NCI-H69 (cell line): ENCODE data around the gene TF.
"Not testable (repeated sequence)": the region's sequence is repeated elsewhere in the genome, so short reads cannot be mapped to it uniquely, and the experiment has no call there.

ENCODE experiments used
- DNase-seq: peaks from one replicate; lab custom pipeline; 2025; lab: John Stamatoyannopoulos, UW

TF gene

DNA sequence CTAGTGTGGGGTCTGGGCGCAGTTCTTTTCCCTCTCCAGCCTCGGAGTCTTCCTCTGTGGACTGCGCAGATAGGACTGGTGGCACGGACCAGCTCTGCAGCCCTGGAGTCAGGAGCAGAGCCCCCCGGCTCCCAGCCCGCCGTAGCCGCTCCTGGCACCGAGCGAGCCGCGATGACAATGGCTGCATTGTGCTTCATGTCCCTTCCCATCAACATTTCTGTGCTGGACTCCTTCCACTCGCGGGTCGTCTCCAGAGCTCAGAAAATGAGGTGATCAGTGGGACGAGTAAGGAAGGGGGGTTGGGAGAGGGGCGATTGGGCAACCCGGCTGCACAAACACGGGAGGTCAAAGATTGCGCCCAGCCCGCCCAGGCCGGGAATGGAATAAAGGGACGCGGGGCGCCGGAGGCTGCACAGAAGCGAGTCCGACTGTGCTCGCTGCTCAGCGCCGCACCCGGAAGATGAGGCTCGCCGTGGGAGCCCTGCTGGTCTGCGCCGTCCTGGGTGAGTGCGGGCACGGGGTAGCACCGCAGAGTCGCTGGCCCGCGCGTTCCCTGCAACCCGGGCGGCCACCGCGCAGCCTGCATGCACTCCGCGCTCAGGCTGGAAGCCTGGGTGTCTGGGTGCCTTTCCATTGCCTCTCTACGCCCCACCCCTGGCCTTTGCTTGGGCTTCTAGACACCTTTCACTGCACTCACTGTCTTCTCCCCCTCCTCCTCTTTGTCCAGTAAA lies at the start of gene TF:
Gene TF (plus strand): TSS at position 413 of the 731 bp plus-strand sequence. CDS start 48 bp downstream, at position 461.
- no peak for DNase-seq

DNA sequence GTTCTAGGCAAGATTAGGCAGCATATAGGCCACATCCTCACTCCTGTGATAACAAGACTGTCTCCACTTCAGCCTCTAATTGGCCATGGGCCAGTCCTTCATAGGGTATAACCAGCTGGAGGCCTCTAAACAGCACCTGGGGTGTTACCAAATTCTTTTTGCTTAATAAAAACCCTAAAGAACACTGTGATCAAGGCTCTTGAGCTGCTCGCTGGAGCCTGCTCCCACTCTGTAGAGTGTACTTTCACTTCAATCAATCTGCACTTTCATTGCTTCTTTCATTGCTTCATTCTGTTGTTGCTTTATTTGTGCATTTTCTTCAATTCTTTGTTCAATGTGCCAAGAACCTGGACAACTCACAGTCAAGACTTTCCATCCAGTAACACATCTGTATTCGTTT lies 48.2 kb upstream of the TF start:
- no peak for DNase-seq

DNA sequence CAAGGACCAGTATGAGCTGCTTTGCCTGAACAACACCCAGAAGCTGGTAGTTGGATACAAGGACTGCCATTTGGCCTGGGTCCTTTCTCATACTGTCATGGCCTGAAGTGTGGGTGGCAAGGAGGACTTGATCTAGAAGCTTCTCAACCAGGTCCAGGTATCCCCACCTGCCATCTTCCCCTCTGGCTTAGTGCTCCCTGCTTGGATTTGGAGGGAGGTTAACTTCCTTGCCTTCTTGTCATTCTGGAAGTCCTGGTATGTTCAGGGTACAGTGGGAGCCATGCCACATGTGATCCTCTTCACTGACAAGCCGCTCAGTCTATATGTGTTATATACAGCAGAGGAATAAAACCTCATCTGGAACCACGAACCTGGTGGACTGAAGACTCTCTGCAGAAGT lies 46.7 kb upstream of the TF start:
- no peak for DNase-seq

DNA sequence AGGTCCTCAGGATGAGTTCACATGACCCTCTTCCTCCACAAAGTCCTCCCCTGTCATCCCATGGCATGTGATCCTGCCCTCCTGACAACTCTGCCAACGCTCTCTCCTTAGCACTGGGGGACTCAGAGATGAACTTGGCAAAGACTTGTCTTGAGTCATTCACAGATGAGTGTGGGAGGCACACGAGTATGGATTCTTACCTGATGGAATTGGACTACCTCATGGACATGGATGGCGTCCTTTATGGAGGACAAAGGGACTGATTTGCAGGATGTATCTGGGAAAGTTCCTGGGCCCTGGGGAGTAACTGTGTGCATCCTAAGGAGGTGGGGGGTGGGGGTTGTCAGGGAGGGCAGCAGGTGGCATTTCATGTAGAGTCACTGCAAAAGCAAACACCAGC lies 46.3 kb upstream of the TF start:
- no peak for DNase-seq

DNA sequence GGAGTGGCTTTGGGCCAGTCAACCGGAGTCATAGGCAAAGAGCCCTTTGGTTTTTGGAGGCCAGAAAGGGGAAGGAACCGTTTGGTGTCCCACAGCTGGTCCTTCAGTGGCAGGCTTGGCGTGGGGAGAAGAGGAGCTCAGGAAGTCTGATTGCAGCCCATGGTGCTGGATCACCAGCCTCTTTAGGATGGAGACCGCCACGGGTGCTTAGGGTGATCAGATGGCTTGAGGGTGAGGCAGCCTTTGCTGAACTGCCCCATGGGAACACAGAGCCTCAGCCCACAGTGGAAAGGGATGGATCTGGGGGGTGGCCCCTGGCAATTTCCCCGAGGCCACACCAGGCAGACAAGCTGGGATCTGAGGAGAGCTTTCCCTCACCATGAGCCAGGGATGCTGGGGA lies 45.8 kb upstream of the TF start:
- DNase-seq, result no peak

DNA sequence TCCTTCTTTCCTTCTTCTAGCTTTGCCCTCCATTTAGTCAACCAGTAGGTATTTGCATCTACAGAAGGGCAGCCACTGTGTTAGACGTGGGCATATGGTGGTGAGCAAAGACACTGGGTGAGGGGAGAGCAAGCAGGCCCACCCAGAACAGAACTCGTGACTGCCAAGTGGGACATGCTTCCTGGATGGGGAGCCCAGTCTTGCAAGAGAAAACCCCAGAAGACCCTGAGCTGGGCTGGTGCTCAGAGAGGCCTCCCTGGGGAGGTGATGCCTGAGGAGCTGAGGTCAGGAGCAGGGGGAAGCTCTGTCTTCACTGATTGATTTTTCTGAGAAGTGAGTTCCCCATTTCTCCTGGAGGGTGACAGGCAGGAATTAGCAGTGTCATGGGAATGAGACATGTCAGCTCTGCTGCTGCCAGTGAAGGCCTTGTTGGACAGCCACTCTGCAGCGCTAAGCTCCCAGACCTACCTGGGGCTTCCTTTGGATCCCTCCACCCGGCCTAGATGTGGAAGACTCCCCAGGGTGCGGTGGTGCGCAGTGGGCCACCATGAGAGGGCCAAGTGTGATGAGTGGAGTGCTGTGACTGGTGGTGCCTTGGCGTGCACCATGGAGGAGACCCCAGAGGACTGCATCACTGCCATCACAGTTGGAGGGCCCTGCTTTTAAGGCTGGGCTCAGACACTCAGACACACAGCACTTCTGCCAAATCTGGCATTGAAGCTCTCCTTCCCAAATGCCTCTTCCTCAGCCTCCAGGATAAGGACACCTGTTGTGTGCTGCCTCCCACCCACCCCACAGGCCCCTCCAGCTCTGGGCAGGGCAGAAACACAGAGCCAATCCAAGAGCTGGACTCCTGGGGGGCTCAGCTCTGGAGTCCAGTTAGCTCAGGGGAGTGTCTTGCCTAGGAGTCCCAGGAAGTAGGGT lies 44.5 kb upstream of the TF start:
- no peak for DNase-seq

DNA sequence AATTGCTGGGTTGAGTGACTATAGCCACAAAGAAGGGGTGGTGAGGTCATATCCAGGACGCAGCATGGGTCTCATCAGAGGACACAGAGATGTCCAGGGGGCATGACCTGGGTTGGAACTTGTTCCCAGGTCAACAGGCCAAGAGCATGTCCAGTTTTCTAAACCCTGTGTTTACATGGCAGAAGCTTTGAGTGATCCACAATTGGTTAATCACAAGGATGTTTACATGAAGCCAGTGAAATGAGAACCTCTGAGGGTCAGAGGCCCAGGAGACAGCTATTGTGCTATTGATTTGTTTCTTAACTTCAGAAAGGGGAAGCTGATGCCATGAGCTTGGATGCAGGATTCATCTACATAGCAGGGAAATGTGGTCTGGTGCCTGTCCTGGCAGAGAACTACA lies 42.3 kb upstream of the TF start:
- peak; percentile 3 for DNase-seq

DNA sequence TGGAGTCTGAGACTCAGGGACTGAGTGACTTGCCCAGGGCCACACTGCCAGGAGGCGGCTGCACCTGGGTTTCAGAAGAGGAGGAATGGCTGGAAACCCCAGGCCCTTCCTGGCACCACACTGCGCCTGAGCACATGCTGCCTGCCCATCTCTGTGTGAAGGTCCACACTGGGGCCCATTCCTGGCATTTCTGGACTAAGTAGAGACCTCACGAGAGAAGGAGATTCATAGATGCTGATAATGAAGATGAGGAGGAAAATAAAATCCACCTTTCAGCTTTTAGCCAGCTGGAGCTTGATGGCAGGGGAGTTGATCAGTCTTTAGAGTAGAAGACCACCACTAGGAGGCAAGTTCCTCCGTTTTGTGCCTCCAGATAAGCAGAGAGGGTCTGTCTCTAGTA lies 40.2 kb upstream of the TF start:
- DNase-seq, result no peak

DNA sequence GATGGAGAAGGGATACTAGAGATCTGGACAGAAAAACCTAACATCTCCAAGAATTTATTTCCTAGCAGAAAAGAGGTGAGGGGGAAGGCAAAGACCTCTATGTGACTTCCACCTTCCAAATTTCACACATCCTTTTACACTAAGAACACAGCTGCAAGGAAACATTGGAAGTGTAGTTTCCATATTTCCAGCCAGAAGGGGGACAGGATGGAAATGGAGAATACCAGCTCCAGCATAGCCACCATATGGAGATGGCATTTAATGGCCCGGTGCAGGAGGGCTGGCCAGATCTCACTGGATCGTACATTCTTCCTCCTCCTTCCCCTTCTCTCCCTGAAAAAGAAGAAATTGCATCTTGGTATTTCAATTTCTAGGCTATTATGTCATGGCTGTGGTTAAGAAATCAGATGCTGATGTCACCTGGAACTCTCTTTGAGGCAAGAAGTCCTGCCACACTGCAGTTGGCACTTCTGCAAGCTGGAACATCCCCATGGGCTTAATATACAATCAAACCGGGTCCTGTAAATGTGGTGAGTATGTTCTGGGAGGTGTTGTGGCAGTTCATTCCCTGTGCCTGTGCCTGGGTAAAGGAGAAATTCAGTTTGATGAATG lies 36.9 kb upstream of the TF start:
- DNase-seq, result no peak

DNA sequence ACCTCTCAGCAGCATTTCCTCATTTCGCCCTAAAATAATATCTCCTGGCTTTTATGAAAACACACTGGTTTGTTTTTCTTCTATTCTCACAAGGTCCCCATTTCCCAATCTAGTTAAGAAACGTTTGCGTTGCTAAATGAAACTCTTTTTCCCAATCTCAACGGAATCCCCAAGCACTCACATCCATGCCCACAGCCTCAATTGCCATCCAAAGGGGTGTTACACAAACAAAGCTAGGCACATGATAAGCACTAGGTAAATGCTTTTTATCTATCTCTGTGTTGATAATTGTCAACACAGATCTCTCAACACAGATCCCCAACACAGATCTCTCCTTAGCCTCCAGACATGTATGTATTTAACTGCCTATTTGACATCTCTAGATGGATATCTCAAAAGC lies 35.2 kb upstream of the TF start:
- DNase-seq, result no peak

DNA sequence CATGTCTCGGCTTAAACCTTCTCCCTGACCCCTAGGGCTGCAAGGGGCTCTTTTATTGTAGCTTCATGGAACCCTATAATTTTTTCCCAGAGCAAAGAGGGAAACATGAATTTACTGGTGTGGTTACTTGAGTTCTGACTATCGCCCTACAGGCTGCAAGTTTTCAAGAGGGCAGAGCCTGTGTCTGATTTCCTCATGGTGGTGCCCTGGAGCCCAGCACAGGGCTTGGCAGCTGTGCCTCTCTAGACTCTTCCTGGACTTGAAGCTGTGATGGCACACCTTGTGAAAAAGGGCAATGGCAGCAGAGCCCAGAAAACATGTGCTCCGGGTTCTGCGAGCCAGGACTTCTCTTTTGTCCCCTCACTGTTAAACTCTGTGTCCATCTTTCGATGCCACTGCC lies 34.2 kb upstream of the TF start:
- no peak for DNase-seq

DNA sequence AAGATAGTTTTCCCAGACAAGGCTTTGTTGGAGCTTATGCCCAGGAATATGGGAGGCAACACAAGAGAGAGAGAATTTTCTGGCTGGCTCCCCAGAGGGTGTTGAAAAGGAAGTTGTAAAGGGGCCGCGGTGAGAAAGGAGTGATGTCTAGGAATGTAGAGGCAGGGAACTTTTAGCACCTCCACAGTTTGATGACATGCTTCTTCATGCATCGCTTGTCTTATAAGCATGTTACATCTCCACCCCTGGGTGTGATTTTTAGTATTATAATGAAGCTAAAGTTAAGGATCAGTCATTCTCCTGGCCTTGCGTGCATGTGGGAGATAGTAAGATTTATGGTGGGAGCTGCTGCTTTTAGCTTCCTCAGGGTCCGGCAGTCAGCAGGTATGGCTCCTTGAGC lies 32.8 kb upstream of the TF start:
- DNase-seq, result no peak

DNA sequence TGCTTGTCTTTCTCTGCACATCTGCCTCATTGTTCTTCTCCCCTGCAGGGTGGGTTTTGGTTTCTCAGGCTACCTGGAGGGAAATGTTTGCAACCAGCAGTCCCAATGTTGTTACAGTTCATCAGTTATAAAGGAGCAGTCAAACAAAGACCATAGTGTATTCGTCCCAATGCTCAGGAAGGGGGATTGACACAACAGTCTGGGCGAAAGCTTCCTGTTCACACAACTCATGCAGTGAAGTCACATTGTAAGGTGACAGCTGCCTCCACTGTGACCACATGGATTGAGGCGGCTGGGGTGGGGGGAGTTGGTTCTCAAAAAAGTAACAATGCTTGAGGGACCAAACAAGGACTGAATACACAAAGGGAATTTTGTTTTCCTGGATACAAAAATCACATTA lies 28.8 kb upstream of the TF start:
- DNase-seq, result peak; percentile 46

DNA sequence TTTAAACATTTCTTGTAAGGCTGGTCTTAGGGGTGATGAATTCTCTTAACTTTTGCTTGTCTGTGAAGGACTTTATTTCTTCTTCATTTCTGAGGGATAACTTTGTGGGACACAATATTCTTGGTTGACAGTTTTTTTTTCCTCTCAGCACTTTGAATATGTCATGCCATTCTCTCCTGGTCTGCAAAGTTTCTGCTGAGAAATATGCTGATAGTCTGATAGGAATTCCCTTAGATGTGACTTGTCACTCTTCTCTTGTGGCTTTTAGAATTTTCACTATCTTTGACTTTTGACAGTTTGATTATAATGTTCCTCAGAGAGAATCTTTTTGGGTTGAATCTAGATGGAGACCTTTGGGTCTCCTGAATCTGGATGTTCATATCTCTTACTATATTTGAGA lies 23.3 kb upstream of the TF start:
- no peak for DNase-seq

DNA sequence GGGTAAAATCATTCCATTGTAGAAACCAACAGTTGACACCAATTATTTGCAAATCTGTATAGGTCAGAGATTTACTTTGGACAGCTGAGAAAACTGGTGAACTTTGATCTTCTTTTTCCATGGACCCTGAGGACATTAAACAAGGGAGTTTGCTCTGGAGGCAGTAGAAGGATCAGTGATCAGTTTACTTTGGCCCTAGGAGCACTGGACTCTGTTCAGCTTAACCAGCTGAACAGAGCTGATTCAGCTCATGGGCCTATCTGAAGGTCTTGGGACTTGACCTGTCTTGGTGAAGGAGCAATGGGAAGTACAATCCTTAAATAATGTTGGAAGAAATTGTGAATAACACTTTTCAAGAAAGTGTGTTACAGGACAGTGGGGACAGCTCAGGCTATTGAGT lies 15.2 kb upstream of the TF start:
- no peak for DNase-seq

DNA sequence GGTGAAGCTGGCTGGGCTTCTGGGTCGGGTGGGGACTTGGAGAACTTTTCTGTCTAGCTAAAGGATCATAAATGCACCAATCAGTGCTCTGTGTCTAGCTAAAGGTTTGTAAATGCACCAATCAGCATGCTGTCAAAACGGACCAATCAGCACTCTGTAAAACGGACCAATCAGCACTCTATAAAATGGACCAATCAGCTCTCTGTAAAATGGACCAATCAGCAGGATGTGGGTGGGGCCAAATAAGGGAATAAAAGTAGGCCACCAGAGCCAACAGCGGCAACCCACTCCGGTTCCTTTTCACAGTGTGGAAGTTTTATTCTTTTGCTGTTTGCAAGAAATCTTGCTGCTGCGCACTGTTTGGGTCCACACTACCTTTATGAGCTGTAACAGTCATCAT lies 14.0 kb upstream of the TF start:
- DNase-seq, result not testable (repeated sequence)

DNA sequence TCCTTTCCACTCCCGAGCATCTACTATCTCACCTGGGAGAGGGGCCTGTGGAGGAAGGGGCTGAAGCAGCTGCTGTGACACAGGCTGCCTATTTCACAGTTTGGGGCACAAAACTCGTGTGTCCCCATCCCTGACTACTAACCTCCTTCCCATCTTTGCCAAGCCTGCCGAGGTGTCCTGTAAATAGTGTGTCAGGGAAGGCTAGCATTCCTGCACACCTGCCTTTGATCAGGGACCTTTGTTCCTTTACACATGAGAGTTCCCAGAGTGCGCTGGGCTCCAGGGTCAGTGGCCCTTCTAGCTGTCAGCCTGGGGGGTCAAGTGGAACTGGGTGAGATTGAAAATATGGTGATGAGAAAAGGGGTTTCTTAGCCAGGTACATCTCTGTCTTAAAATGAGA lies 13.0 kb upstream of the TF start:
- no peak for DNase-seq

DNA sequence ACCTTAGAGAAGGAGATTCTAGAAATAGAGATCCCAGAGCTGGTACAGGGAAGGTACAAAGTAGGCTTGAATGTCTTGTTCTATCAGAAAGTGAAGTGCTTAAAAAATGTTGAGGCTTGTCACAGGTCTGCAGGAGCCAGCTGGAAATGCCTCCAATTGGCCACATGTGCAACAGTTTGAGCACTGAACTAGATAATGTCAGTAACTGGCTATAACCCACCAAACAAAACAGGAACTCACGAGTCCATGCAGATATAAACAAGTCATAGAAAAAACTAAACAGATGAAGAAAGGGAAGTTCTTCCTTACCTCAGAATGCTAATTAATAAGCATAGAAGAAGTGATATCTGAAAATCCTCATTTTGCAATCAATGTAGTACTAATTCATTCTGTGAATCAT lies 11.9 kb upstream of the TF start:
- no peak for DNase-seq

DNA sequence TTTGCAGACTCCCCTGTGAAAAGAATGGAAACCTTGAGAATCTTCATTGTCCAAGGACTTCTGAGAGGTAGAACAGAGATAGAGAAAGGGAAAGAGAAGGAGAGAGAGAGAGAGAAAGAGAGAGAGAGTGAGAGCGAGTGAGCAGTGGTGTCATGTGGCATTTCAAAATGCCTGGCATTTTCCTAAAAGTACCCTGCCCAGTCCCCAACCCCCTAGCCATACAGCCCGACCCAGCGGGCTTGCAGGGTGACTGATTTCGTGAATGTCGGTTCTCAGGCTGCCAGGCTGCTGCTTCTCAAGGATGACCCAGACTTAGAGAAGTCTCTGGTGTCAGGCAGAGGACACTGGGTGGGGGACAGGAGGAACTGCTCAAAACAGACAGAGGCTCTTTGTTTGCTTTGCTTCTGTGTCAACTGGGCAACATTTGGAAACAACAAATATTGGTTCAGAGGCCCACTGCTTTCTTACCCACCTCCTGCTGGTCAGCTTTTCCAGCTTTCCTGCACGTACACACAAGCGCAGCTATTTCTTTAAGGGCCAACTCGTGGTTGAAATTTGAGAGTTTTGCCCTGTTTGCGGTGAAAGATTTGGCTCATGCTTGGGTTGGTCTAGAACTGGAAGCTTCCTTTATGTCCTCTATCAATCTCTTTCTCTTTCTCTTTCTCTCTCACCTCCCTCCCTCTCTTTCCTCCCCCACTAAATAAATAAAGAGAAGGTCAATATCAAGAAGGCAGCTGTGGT lies 3.7 kb upstream of the TF start:
- peak; percentile 57 for DNase-seq

DNA sequence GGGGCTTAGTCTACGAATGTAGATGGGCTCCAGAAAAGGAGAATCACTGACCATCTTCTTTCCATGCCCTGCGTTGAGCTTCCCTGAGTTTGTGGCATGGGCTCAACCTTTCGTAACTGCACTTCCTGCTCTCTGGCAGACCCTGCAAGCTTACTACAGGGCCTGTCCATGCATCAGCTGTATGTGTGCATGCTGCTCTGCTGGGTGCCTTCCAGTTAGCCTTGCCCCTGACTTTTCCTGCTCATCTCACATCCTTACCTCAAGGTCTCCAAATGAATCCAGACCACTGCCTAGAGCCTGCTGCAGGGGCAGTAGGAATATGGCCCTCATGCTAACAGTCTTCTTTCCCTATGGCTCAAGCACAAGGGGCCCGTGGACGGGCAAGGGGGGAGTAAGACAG lies 2.0 kb upstream of the TF start:
- DNase-seq, result no peak

DNA sequence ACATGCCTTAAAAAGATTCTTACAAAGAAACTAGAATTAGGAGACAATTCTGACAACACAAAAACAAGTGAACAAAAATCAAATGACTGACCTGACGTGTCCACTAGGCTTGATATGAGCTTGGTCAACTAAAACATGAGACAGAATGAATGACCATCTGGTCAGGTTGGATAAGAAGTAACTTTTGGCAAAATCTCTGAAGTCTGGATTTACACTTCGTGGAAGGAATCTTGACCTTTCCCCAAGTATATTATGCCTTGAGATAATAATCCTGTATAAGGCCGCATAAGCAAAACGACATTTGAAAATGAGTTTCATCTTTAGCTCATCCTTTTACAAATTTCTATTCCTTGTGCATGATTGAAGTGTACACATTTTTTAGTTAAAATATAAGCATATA lies 1.1 kb upstream of the TF start:
- DNase-seq, result no peak

DNA sequence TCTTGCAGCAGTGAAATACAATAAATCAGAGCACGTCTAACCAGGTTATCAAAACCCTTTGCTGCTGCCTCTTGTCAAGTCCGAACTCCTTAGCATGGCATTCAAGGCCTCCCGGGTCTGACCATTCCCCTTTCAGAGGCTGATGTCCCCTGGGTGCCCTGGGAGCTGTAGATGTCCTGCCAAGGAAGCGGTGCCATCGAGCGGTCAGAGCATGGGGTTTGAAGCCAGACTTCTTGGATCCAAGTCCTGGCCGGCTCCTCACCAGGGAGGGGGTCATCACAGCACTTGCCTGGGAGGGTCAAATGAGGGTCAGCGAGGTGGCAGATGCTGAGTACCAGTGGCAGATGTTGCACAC lies 496 bp downstream of the TF start:
- no peak for DNase-seq

DNA sequence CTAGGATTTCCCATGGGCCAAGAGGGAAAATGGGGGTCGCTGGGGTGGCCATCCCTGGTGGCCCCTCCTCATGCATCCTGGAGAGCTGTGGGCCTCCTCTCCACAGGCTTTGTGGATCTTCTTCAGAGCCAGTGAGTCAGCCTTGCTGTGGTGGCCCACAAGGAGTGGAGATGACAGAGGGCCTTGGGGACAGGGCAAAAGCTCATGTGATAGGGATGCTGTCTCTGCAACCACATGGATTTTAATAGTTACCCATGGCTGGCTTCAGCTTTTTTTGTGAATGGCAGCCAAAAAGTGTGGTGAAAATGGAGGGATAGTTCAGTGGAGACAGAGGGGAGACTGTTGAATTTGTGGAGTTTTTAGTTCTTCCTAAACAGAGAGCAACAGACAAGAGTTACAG lies 1.2 kb downstream of the TF start:
- no peak for DNase-seq
